HEK293 (cell line): ENCODE data around the gene FRMD4B.

Source experiments
- CTCF ChIA-PET: fragments of 350-600 bp; formaldehyde crosslinking; extraction: SDS; loops from one replicate; lab custom pipeline; 2021; ENCODE audit warnings: antibody characterized with exemption; lab: Yijun Ruan, JAX
- POLR2A ChIA-PET: fragments of 300-600 bp; formaldehyde crosslinking; extraction: SDS; loops from one replicate; lab custom pipeline; 2020; ENCODE audit warnings: antibody characterized with exemption, inconsistent platforms; lab: Yijun Ruan, JAX
- H3K27ac ChIP-seq: fragments of 200-500 bp; sonication (Bioruptor generic); 2 replicates; pipeline ENCODE4 v1.5.1; 2014; ENCODE audit warnings: low read depth, low read length, control low read depth, inconsistent platforms; ENCODE audit errors: extremely low read depth
- H3K36me3 ChIP-seq, 2 experiments: fragments of 200-500 bp in 1 of 2; sonication (Bioruptor generic) in 1 of 2; 1 replicate in 1 of 2; 2 replicates in 1 of 2; pipeline ENCODE4 v1.5.1; 2014 to 2017; ENCODE audit warnings: inconsistent platforms in 2 of 2, low read length in 2 of 2; ENCODE audit not compliant: control insufficient read depth in 2 of 2, insufficient read depth in 1 of 2
- H3K4me1 ChIP-seq: fragments of 200-500 bp; sonication (Bioruptor generic); 2 replicates; pipeline ENCODE4 v1.5.1; 2014; ENCODE audit warnings: mild to moderate bottlenecking, low read length, inconsistent platforms; ENCODE audit not compliant: control insufficient read depth, insufficient read depth
- H3K4me3 ChIP-seq: 2 replicates; pipeline ENCODE4 v1.5.1; 2011; ENCODE audit warnings: low read depth, mild to moderate bottlenecking, control low read depth, low read length, moderate library complexity
- H3K9me3 ChIP-seq: fragments of 200-500 bp; sonication (Bioruptor generic); 2 replicates; pipeline ENCODE4 v1.5.1; 2014; ENCODE audit warnings: low read depth, low read length, inconsistent platforms; ENCODE audit not compliant: control insufficient read depth, insufficient read depth
- ATF2 ChIP-seq: fragments of 450-650 bp; formaldehyde crosslinking; IDR thresholded peaks from 2 replicates; pipeline ENCODE4 v1.5.1; 2016; ENCODE audit warnings: missing biosample characterization, missing genetic modification characterization, low read depth
- BCL11A ChIP-seq: fragments of 450-650 bp; formaldehyde crosslinking; IDR thresholded peaks from 2 replicates; pipeline ENCODE4 v1.5.1; 2016; ENCODE audit warnings: low read depth, missing biosample characterization, missing genetic modification characterization
- KLF10 ChIP-seq: fragments of 450-650 bp; IDR thresholded peaks from 2 replicates; pipeline ENCODE4 v1.5.1; 2018; ENCODE audit warnings: missing biosample characterization, mild to moderate bottlenecking, missing genetic modification characterization
- OSR2 ChIP-seq: fragments of 450-650 bp; formaldehyde crosslinking; IDR thresholded peaks from 2 replicates; pipeline ENCODE4 v1.5.1; 2016; ENCODE audit warnings: missing biosample characterization, missing genetic modification characterization
- SETDB1 ChIP-seq: IDR thresholded peaks from one replicate; pipeline ENCODE4 v1.6.1; 2017; ENCODE audit warnings: mild to moderate bottlenecking, low read length, moderate library complexity, mixed read lengths; ENCODE audit not compliant: insufficient read length
- SP2 ChIP-seq: fragments of 450-650 bp; formaldehyde crosslinking; IDR thresholded peaks from 2 replicates; pipeline ENCODE4 v1.5.1; 2016; ENCODE audit warnings: missing biosample characterization, missing genetic modification characterization
- SP3 ChIP-seq: fragments of 450-650 bp; formaldehyde crosslinking; IDR thresholded peaks from 2 replicates; pipeline ENCODE4 v1.5.1; 2016; ENCODE audit warnings: missing biosample characterization, missing genetic modification characterization
- YY1 ChIP-seq: fragments of 450-650 bp; formaldehyde crosslinking; IDR thresholded peaks from 2 replicates; pipeline ENCODE4 v1.5.1; 2018; ENCODE audit warnings: missing biosample characterization, missing genetic modification characterization
- ZBTB20 ChIP-seq: fragments of 450-650 bp; formaldehyde crosslinking; IDR thresholded peaks from 2 replicates; pipeline ENCODE4 v1.5.1; 2016; ENCODE audit warnings: missing biosample characterization, missing genetic modification characterization
- ZEB2 ChIP-seq: fragments of 450-650 bp; formaldehyde crosslinking; IDR thresholded peaks from 2 replicates; pipeline ENCODE4 v1.5.1; 2016; ENCODE audit warnings: missing biosample characterization, missing genetic modification characterization
- ZNF112 ChIP-seq: fragments of 450-650 bp; formaldehyde crosslinking; IDR thresholded peaks from 2 replicates; pipeline ENCODE4 v1.5.0; 2017; ENCODE audit warnings: missing biosample characterization, missing genetic modification characterization
- ZNF391 ChIP-seq: fragments of 450-650 bp; formaldehyde crosslinking; IDR thresholded peaks from 2 replicates; pipeline ENCODE4 v1.5.1; 2016; ENCODE audit warnings: low read depth, missing biosample characterization, missing genetic modification characterization, borderline replicate concordance
- ZNF558 ChIP-seq: fragments of 450-650 bp; formaldehyde crosslinking; IDR thresholded peaks from 2 replicates; pipeline ENCODE4 v1.5.1; 2016; ENCODE audit warnings: missing biosample characterization, missing genetic modification characterization
- ZNF561 ChIP-seq: fragments of 450-650 bp; IDR thresholded peaks from 2 replicates; pipeline ENCODE4 v1.5.1; 2018; ENCODE audit warnings: missing biosample characterization, missing genetic modification characterization, borderline replicate concordance
- ZNF677 ChIP-seq: fragments of 450-650 bp; IDR thresholded peaks from 2 replicates; pipeline ENCODE4 v1.5.0; 2018; ENCODE audit warnings: missing biosample characterization, mild to moderate bottlenecking, missing genetic modification characterization, moderate library complexity
- ZNF777 ChIP-seq: fragments of 450-650 bp; formaldehyde crosslinking; IDR thresholded peaks from 2 replicates; pipeline ENCODE4 v1.5.1; 2017; ENCODE audit warnings: missing biosample characterization, missing genetic modification characterization, borderline replicate concordance
- TF ChIP-seq, protein P1 (sequence below): fragments of 450-650 bp; formaldehyde crosslinking; IDR thresholded peaks from 2 replicates; pipeline ENCODE4 v1.5.1; 2017; ENCODE audit warnings: missing biosample characterization, missing genetic modification characterization
- TF ChIP-seq, protein P2 (sequence below): fragments of 450-650 bp; formaldehyde crosslinking; conservative IDR thresholded peaks from 2 replicates; pipeline ENCODE4 v1.5.1; 2016; ENCODE audit warnings: low read depth, missing biosample characterization, missing genetic modification characterization
- TF ChIP-seq, protein P3 (sequence below): fragments of 450-650 bp; formaldehyde crosslinking; IDR thresholded peaks from 2 replicates; pipeline ENCODE4 v1.5.1; 2017; ENCODE audit warnings: missing biosample characterization, missing genetic modification characterization

Gene FRMD4B

DNA sequence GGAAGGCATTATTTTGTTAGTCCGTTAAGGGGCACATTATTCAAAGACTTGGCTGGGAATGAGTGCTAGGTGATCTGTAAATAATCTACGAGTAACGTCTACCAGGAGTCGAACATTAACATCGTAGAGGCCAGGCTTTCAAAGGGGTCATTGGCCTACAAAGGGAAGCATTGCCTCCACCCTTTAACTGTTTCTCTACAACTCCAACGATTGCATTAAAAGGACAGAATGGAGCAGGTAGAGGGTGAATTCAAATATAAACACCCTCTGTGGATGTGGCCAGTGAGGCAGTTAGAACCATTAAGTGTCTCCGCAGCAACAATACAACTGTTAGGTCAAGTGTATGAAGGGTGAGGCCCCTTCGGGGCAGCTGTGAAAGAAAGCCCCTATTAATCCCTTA is 137.5 kb downstream of the FRMD4B start (continued):
- TF ChIP-seq, protein P1, sequence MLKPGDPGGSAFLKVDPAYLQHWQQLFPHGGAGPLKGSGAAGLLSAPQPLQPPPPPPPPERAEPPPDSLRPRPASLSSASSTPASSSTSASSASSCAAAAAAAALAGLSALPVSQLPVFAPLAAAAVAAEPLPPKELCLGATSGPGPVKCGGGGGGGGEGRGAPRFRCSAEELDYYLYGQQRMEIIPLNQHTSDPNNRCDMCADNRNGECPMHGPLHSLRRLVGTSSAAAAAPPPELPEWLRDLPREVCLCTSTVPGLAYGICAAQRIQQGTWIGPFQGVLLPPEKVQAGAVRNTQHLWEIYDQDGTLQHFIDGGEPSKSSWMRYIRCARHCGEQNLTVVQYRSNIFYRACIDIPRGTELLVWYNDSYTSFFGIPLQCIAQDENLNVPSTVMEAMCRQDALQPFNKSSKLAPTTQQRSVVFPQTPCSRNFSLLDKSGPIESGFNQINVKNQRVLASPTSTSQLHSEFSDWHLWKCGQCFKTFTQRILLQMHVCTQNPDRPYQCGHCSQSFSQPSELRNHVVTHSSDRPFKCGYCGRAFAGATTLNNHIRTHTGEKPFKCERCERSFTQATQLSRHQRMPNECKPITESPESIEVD (tag by site-specific recombination): no peak
- TF ChIP-seq ATF2 (tag by site-specific recombination) (no peak), KLF10 (tag by site-specific recombination) (no peak), ZNF391 (tag by site-specific recombination) (no peak), OSR2 (no peak), ZNF112 (tag by site-specific recombination) (no peak), ZEB2 (tag by site-specific recombination) (no peak), ZNF677 (tag by site-specific recombination) (no peak), SETDB1 (no peak)
- TF ChIP-seq, protein P2, sequence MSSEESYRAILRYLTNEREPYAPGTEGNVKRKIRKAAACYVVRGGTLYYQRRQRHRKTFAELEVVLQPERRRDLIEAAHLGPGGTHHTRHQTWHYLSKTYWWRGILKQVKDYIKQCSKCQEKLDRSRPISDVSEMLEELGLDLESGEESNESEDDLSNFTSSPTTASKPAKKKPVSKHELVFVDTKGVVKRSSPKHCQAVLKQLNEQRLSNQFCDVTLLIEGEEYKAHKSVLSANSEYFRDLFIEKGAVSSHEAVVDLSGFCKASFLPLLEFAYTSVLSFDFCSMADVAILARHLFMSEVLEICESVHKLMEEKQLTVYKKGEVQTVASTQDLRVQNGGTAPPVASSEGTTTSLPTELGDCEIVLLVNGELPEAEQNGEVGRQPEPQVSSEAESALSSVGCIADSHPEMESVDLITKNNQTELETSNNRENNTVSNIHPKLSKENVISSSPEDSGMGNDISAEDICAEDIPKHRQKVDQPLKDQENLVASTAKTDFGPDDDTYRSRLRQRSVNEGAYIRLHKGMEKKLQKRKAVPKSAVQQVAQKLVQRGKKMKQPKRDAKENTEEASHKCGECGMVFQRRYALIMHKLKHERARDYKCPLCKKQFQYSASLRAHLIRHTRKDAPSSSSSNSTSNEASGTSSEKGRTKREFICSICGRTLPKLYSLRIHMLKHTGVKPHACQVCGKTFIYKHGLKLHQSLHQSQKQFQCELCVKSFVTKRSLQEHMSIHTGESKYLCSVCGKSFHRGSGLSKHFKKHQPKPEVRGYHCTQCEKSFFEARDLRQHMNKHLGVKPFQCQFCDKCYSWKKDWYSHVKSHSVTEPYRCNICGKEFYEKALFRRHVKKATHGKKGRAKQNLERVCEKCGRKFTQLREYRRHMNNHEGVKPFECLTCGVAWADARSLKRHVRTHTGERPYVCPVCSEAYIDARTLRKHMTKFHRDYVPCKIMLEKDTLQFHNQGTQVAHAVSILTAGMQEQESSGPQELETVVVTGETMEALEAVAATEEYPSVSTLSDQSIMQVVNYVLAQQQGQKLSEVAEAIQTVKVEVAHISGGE (tag by site-specific recombination): no peak

DNA sequence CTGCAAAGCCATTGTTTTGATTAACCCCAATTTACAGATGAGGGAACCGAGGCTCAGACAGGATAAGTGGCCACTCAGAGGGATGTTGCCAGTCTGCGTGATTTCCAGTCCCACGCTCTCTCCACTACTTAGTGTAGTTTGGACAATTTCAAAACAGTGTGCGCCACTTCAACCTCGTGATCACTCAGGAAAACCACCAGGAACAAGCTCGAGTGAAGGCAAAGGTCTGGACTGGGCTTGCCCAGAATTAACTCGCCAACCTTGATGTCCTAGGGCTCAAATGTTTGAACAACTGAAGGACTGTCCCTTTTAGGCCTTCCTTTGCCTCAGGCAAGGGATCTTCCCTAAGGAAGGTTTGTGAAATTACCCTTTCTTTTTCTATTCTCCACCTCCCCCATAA is 139.3 kb downstream of the FRMD4B start:
- CTCF ChIA-PET: interaction anchor here (1.2 kb wide), 1 partner anchor 64 kb away, joined by 3 read pairs; no protein-coding TSS in a partner anchor
- no peak for TF ChIP-seq ZBTB20
- TF ChIP-seq BCL11A: no peak
- TF ChIP-seq SP2 (tag by site-specific recombination): no peak
- TF ChIP-seq, protein P2 (tag by site-specific recombination): no peak
- no peak for TF ChIP-seq ZNF561 (tag by site-specific recombination)
- TF ChIP-seq ZNF558 (tag by site-specific recombination): no peak
- TF ChIP-seq ZNF777 (tag by site-specific recombination): no peak
- no peak for TF ChIP-seq SP3
- TF ChIP-seq, protein P3, sequence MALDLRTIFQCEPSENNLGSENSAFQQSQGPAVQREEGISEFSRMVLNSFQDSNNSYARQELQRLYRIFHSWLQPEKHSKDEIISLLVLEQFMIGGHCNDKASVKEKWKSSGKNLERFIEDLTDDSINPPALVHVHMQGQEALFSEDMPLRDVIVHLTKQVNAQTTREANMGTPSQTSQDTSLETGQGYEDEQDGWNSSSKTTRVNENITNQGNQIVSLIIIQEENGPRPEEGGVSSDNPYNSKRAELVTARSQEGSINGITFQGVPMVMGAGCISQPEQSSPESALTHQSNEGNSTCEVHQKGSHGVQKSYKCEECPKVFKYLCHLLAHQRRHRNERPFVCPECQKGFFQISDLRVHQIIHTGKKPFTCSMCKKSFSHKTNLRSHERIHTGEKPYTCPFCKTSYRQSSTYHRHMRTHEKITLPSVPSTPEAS (tag by site-specific recombination): no peak
- no peak for TF ChIP-seq YY1 (tag by site-specific recombination)
- TF ChIP-seq, all 188 proteins: peak for 0
- Histone ChIP-seq H3K9me3 (no peaks in the 10 kb centered on the region), H3K4me1 (peaks cover 22% of the 10 kb centered on the region; the same call in 1 of the 2 replicates), H3K27ac (no peak overlapping the region), H3K36me3 (no peaks in the 10 kb centered on the region), H3K4me3 (no peak overlapping the region)
- POLR2A ChIA-PET: no interaction called here
